HCT116 (cell line): ENCODE data around the gene FBXO30.

Source experiments
- EZH2 ChIP-seq: fragments of 200-600 bp; sonication (generic); IDR thresholded peaks from 2 replicates; pipeline ENCODE4 v1.6.1; 2017; ENCODE audit warnings: antibody characterized with exemption, mixed run types
- FOSL1 ChIP-seq: IDR thresholded peaks from 2 replicates; pipeline ENCODE4 v1.6.1; 2012; ENCODE audit warnings: low read depth
- POLR2A ChIP-seq: IDR thresholded peaks from 2 replicates; pipeline ENCODE4 v1.7.0; 2011; ENCODE audit warnings: borderline replicate concordance; ENCODE audit not compliant: insufficient read depth, insufficient read length; ENCODE audit errors: extremely low read depth
- SRF ChIP-seq: IDR thresholded peaks from 2 replicates; pipeline ENCODE4 v1.6.1; 2012; ENCODE audit warnings: low read depth
- YY1 ChIP-seq: IDR thresholded peaks from 2 replicates; pipeline ENCODE4 v1.6.1; 2011; ENCODE audit warnings: low read length, low read depth, moderate library complexity, mild to moderate bottlenecking; ENCODE audit not compliant: insufficient replicate concordance; ENCODE audit errors: extremely low read depth
- TF ChIP-seq, protein P1 (sequence below), 3 experiments: fragments of 200-600 bp in 1 of 3; sonication (generic) in 1 of 3; IDR thresholded peaks in 2 of 3; conservative IDR thresholded peaks in 1 of 3; 2 replicates each; pipeline ENCODE4 v1.5.1; 2012 to 2017; ENCODE audit warnings: low read depth in 2 of 3, low read length in 2 of 3, antibody characterized with exemption in 1 of 3, borderline replicate concordance in 1 of 3, control low read depth in 1 of 3, mild to moderate bottlenecking in 1 of 3, mixed read lengths in 1 of 3, mixed run types in 1 of 3, moderate library complexity in 1 of 3; ENCODE audit not compliant: insufficient read depth in 1 of 3

DNA sequence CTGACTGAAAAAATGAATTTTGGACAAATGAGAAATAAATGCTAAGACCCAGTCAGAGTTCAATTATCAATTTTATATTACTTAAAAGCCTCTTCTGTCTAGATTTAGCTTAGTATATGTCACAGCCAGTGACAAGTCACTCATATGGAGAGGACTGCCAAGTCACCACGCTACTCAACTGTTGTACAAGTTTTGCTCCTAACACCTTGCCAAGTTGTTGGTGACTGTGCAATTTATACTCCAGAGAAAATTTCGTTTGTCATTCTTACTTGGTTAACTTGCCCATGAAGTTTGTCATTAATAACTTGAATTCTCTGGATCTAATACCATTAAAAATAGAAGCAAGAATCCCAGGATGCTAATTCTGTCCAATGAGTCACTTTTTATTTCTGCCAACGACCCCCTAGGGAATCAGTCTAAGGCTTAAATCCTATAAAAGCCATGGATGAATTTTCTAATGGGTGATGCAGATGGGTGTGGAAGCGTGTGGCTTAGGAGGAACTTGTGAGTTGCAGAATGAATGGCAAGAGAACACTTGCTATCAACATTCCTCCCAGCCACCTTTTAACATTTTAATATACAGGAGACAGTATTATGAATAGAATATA is 30.4 kb upstream of the FBXO30 start:
- TF ChIP-seq, protein P1, sequence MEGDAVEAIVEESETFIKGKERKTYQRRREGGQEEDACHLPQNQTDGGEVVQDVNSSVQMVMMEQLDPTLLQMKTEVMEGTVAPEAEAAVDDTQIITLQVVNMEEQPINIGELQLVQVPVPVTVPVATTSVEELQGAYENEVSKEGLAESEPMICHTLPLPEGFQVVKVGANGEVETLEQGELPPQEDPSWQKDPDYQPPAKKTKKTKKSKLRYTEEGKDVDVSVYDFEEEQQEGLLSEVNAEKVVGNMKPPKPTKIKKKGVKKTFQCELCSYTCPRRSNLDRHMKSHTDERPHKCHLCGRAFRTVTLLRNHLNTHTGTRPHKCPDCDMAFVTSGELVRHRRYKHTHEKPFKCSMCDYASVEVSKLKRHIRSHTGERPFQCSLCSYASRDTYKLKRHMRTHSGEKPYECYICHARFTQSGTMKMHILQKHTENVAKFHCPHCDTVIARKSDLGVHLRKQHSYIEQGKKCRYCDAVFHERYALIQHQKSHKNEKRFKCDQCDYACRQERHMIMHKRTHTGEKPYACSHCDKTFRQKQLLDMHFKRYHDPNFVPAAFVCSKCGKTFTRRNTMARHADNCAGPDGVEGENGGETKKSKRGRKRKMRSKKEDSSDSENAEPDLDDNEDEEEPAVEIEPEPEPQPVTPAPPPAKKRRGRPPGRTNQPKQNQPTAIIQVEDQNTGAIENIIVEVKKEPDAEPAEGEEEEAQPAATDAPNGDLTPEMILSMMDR (IDR thresholded peaks at IDR 0.05 in 2 of 3, conservative IDR thresholded peaks at IDR 0.05 in 1 of 3; ENCODE audit: borderline replicate concordance in 1 of 3, insufficient read depth in 1 of 3, low read depth in 2 of 3, low read length in 2 of 3), result no peak
- TF ChIP-seq POLR2A, result no peak
- TF ChIP-seq EZH2, result no peak
- no peak for TF ChIP-seq YY1
- TF ChIP-seq FOSL1, result no peak
- no peak for TF ChIP-seq SRF
